Measurements from ENCODE around the gene FAM149A. TPM values are rescaled to one million over a fixed set of nuclear protein-coding genes. Genes with fewer than 3 reads are reported as not detected.

Gene FAM149A
- polyA plus RNA-seq, 1 donor from 2014 or later = 9.1 TPM

DNA sequence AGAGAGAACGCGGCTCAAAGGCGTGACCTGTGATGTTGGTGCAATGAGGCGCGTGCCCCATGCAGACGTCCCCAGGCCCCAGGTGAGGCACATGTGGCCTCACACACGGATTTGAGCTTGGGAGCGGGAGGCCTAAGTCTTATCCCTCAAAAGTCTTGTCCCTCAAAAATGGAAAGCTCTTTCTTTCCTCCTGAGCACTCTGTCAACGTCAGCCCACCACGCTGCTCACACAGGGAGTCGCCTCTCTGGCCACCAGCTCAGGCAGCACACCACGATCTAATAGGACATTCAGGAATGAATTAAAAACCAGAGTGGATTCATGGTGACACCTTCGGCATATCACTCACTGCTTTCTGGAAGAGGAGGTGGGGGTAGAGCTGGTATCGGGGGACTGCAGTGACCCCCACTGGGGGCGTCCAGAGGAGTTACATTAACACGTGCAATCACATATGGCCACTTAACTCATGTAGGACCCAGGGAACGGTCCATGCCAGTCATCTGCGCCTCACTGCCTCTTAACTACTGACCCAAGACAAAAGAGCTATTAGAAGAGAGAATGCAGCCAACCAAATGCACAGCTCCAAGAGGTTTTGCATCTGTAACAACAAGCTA lies 64.9 kb downstream of the FAM149A start:
- Histone ChIP-seq H3K79me2 (replicated peaks; ENCODE audit: insufficient read depth, low read length) (no peaks in the 10 kb centered on the region), H3K36me3 (ENCODE audit: insufficient read depth, low read length) (no peaks in the 10 kb centered on the region), H3K9ac (ENCODE audit: low read length) (no peak overlapping the region), H3F3A (ENCODE audit: insufficient read depth, low read length, poor library complexity, severe bottlenecking) (no peaks in the 10 kb centered on the region), H3K9me3 (ENCODE audit: low read length) (no peaks in the 10 kb centered on the region), H3K27me3 (ENCODE audit: insufficient read depth, low read depth, low read length) (no peaks in the 10 kb centered on the region), H3K27ac (ENCODE audit: low read length) (no peak overlapping the region), H3K4me2 (ENCODE audit: low read length) (no peak overlapping the region), H3K9me2 (ENCODE audit: insufficient read depth, low read length) (no peaks in the 10 kb centered on the region), H4K20me1 (ENCODE audit: insufficient read depth) (no peaks in the 10 kb centered on the region), H2AFZ (ENCODE audit: low read depth, low read length) (no peak overlapping the region), H3K4me3 (ENCODE audit: low read length) (no peak overlapping the region)
- no peak for TF ChIP-seq RAD21 (conservative IDR thresholded peaks at IDR 0.05)
- TF ChIP-seq MXI1 (conservative IDR thresholded peaks at IDR 0.05; ENCODE audit: poor library complexity, severe bottlenecking) = no peak
- no peak for TF ChIP-seq REST (IDR thresholded peaks at IDR 0.05; ENCODE audit: borderline replicate concordance)
- no peak for TF ChIP-seq TAF1 (IDR thresholded peaks at IDR 0.05; ENCODE audit: low read depth)
- TF ChIP-seq CTCF (IDR thresholded peaks at IDR 0.05; ENCODE audit: poor library complexity, severe bottlenecking) = no peak
- TF ChIP-seq POLR2AphosphoS5 (IDR thresholded peaks at IDR 0.05) = no peak
- no peak for TF ChIP-seq EZH2 (IDR thresholded peaks at IDR 0.05; ENCODE audit: borderline replicate concordance, insufficient read depth, low read length, poor library complexity, severe bottlenecking)
- TF ChIP-seq SMC3 (conservative IDR thresholded peaks at IDR 0.05; ENCODE audit: poor library complexity) = no peak
- TF ChIP-seq EP300 (conservative IDR thresholded peaks at IDR 0.05; ENCODE audit: poor library complexity, severe bottlenecking) = no peak

DNA sequence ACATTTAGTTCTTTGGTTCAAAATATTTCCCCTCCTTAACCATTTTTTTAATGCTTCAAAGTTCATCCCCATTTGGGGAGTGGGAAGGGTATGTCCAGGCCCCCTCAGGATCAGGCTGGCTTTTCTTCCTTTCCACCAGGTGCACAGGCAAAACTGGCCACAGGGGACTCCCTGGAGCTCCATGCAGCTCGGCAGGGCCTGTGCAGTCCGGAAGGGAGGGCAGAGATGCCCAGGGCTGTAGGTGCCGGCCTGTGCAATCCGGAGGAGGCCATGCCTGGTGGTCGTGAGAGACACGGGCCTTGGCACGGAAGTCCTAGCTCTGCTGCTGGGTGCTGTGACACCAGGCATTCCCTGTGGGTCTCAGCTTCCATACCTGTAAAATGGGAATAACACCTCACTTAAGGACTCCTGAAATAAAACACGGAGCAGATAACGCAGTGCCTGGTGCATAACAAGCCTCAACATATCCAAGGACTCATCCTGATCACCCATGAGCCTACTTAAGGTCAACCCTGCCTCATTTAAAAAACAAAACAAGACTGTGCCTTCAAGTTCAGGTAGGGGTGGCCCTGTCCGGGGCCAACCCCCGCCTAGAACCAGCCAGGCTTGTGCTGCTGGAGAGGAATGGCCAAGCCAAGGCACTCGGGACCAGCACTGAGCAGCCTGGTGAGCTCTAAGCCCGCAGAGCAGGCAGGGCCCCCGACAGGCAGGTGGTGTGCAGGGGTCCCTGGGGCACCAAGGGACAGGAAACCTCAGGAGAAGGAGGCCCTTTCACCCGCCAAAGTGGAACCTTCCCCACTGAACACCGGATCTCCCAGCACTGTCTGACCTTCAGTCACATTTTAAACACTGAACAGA lies 65.7 kb downstream of the FAM149A start:
- Histone ChIP-seq H2AFZ (ENCODE audit: low read depth, low read length) (no peak overlapping the region), H3K9me2 (ENCODE audit: insufficient read depth, low read length) (no peaks in the 10 kb centered on the region), H3K4me2 (ENCODE audit: low read length) (no peak overlapping the region), H3K9me3 (ENCODE audit: low read length) (no peaks in the 10 kb centered on the region), H4K20me1 (ENCODE audit: insufficient read depth) (no peaks in the 10 kb centered on the region), H3F3A (ENCODE audit: insufficient read depth, low read length, poor library complexity, severe bottlenecking) (no peaks in the 10 kb centered on the region), H3K36me3 (ENCODE audit: insufficient read depth, low read length) (no peaks in the 10 kb centered on the region), H3K27ac (ENCODE audit: low read length) (no peak overlapping the region), H3K27me3 (ENCODE audit: insufficient read depth, low read depth, low read length) (no peaks in the 10 kb centered on the region), H3K79me2 (replicated peaks; ENCODE audit: insufficient read depth, low read length) (no peaks in the 10 kb centered on the region), H3K4me3 (ENCODE audit: low read length) (no peak overlapping the region), H3K9ac (ENCODE audit: low read length) (no peak overlapping the region)
- TF ChIP-seq RAD21 (conservative IDR thresholded peaks at IDR 0.05) (no peak), EZH2 (IDR thresholded peaks at IDR 0.05; ENCODE audit: borderline replicate concordance, insufficient read depth, low read length, poor library complexity, severe bottlenecking) (no peak), SMC3 (conservative IDR thresholded peaks at IDR 0.05; ENCODE audit: poor library complexity) (no peak)
